ENCODE results near the gene FBXO2. TPM values are rescaled to one million over a fixed set of nuclear protein-coding genes. Genes with fewer than 3 reads are reported as not detected.
"Not testable (repeated sequence)": the region's sequence is repeated elsewhere in the genome, so short reads cannot be mapped to it uniquely, and the experiment has no call there.

The FBXO2 gene
- polyA plus RNA-seq, 3 donors, result 1.1 to 2.0 (median 1.7) TPM

- DNase-seq (ENCODE audit: extremely low read depth in 1 of 11, low read depth in 9 of 11, low spot score in 4 of 11), result no peak
These were observed 42.4 kb downstream of the FBXO2 start for GRCh38 chr1:11611638-11612327.

DNA sequence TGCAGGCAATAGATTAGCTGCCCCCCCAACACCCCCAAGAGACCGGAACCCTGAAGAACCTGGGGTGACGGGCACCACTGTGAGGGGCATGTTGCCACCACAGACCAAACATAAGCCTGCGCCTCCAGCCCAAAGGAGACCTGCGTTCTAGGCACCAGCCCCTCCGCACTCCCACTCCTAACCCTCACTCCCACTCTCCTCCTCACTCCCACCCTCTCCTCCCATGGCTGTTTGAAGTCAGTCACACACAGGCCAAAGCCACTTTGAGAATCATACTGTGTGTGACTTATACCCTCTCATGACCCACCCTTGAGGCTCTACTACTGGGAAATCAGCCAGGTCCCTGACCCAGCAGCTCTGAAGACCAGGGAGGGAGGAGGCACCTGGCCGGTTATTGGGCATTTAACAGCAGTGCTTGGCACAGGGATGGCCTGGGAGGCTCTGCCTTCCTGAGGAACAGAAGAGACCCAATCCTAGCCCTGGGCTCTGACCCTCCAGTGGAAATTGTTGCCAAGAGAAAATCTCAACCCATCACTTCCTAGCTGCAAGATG is 43.5 kb downstream of the FBXO2 start:
- DNase-seq (ENCODE audit: extremely low read depth in 1 of 11, low read depth in 9 of 11, low spot score in 4 of 11), result no peak

GRCh38 chr1:11609378-11609777 is 44.9 kb downstream of the FBXO2 start:
- DNase-seq (ENCODE audit: extremely low read depth in 1 of 11, low read depth in 9 of 11, low spot score in 4 of 11), result not testable (repeated sequence)

DNA sequence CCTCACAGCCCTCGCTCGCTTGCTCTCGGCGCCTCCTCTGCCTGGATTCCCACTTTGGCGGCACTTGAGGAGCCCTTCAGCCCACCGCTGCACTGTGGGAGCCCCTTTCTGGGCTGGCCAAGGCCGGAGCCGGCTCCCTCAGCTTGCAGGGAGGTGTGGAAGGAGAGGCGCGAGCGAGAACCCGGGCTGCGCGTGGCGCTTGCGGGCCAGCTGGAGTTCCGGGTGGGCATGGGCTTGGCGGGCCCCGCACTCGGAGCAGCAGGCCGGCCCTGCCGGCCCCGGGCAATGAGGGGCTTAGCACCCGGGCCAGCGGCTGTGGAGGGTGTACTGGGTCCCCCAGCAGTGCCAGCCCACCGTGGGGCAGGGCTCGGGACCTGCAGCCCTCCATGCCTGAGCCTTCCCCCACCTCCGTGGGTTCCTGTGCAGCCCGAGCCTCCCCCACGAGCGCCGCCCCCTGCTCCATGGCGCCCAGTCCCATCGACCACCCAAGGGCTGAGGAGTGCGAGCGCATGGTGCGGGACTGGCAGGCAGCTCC is 45.6 kb downstream of the FBXO2 start:
- not testable (repeated sequence) for DNase-seq (ENCODE audit: extremely low read depth in 1 of 11, low read depth in 9 of 11, low spot score in 4 of 11)

- DNase-seq (ENCODE audit: extremely low read depth in 1 of 11, low read depth in 9 of 11, low spot score in 4 of 11), result no peak
These were observed 47.5 kb downstream of the FBXO2 start for GRCh38 chr1:11606775-11607174.

DNA sequence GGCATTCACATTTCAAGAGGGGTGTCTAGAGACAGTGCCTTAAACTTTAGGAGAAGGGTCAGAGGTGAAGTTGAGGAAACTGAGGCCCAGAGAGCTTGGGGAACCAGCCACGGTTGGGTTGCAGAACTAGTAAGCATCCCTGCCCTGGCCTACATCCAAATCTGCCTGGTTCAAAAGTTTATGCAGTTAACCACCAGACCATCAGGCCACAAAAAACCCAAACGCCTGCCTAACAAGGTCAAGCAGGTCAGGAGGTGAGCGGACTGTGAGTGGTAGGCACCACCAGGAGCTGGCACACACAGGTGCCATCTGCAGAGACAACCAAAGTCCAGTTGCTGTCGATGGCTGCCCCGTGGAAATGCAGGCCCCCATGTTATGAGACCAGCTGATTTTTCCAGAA is 51.2 kb downstream of the FBXO2 start:
- DNase-seq (ENCODE audit: extremely low read depth in 1 of 11, low read depth in 9 of 11, low spot score in 4 of 11), result no peak

- no peak for DNase-seq (ENCODE audit: extremely low read depth in 1 of 11, low read depth in 9 of 11, low spot score in 4 of 11)
These were observed 51.8 kb downstream of the FBXO2 start for GRCh38 chr1:11602424-11602823.

GRCh38 chr1:11600836-11601235 is 53.4 kb downstream of the FBXO2 start:
- no peak for DNase-seq (ENCODE audit: extremely low read depth in 1 of 11, low read depth in 9 of 11, low spot score in 4 of 11)

- no peak for DNase-seq (ENCODE audit: extremely low read depth in 1 of 11, low read depth in 9 of 11, low spot score in 4 of 11)
These were observed 54.2 kb downstream of the FBXO2 start for GRCh38 chr1:11599891-11600576.

GRCh38 chr1:11598461-11598860 is 55.8 kb downstream of the FBXO2 start:
- DNase-seq (ENCODE audit: extremely low read depth in 1 of 11, low read depth in 9 of 11, low spot score in 4 of 11), result no peak

Other genes with a start within 250 kb of the FBXO2 start
- 1 to 10 TPM in 2 of 3 donors, under 1 TPM in 1; 0.72 to 2.1 (median 1.8) TPM for gene DISP3, start 175.3 kb downstream of the FBXO2 start, polyA plus RNA-seq (ENCODE audit: insufficient read length in 3 of 3)
- gene FBXO44, start 448 bp upstream of the FBXO2 start, polyA plus RNA-seq (ENCODE audit: insufficient read length in 3 of 3), result 10 to 100 TPM; 13.7 to 20.4 (median 17.9) TPM
- 1 to 10 TPM; 2.9 to 6.0 (median 5.2) TPM for gene FBXO6, start 9.8 kb upstream of the FBXO2 start, polyA plus RNA-seq (ENCODE audit: insufficient read length in 3 of 3)
- gene MAD2L2, start 26.7 kb upstream of the FBXO2 start, polyA plus RNA-seq (ENCODE audit: insufficient read length in 3 of 3), result 10 to 100 TPM; 41.1 to 52.2 (median 44.7) TPM
- 1 to 10 TPM; 1.1 to 1.4 (median 1.2) TPM for gene DRAXIN, start 37.3 kb upstream of the FBXO2 start, polyA plus RNA-seq (ENCODE audit: insufficient read length in 3 of 3)
- 10 to 100 TPM; 33.2 to 50.2 (median 50.0) TPM for gene AGTRAP, start 81.7 kb upstream of the FBXO2 start, polyA plus RNA-seq (ENCODE audit: insufficient read length in 3 of 3)
- gene C1orf167, start 107.8 kb upstream of the FBXO2 start, polyA plus RNA-seq (ENCODE audit: insufficient read length in 3 of 3), result under 1 TPM in 1 of 3 donors, not detected in 2; 0.32 TPM
- gene MTHFR, start 151.5 kb upstream of the FBXO2 start, polyA plus RNA-seq (ENCODE audit: insufficient read length in 3 of 3), result 10 to 100 TPM; 18.1 to 24.7 (median 20.5) TPM
- gene CLCN6, start 151.8 kb upstream of the FBXO2 start, polyA plus RNA-seq (ENCODE audit: insufficient read length in 3 of 3), result 10 to 100 TPM; 18.5 to 27.3 (median 19.1) TPM
- under 1 TPM; 0.33 to 0.85 (median 0.50) TPM for gene NPPA, start 193.4 kb upstream of the FBXO2 start, polyA plus RNA-seq (ENCODE audit: insufficient read length in 3 of 3)
- gene NPPB, start 204.5 kb upstream of the FBXO2 start, polyA plus RNA-seq (ENCODE audit: insufficient read length in 3 of 3), result not detected